Transverse colon (tissue), 4 donors: ENCODE results near the gene DAPP1. TPM values are rescaled to one million over a fixed set of nuclear protein-coding genes. Genes with fewer than 3 reads are reported as not detected.

Experiments
- DNase-seq: peaks from one replicate; pipeline ENCODE4 v3.0.0-alpha.2; 2019
- H3K27ac ChIP-seq, 4 donors: fragments of 200-600 bp; sonication (generic); 2 replicates each; pipeline ENCODE4 v1.5.1; 2016 to 2018; ENCODE audit warnings: inconsistent platforms in 4 of 4
- H3K27me3 ChIP-seq: fragments of 200-600 bp; sonication (generic); 2 replicates; pipeline ENCODE4 v1.5.1; 2017; ENCODE audit warnings: inconsistent platforms
- H3K36me3 ChIP-seq, 4 donors: fragments of 200-600 bp; sonication (generic); 2 replicates each; pipeline ENCODE4 v1.5.1; 2017 to 2019; ENCODE audit warnings: inconsistent platforms in 4 of 4
- H3K4me1 ChIP-seq, 4 donors: fragments of 200-600 bp; sonication (generic); 2 replicates each; pipeline ENCODE4 v1.5.1; 2017 to 2020; ENCODE audit warnings: inconsistent platforms in 4 of 4
- H3K4me3 ChIP-seq, 4 donors: fragments of 200-600 bp; sonication (generic); 1 replicate in 1 of 4; 2 replicates in 3 of 4; pipeline versions ENCODE4 v1.5.1 to v1.6.1; 2017 to 2019; ENCODE audit warnings: inconsistent platforms in 4 of 4
- H3K9me3 ChIP-seq, 2 donors: fragments of 200-600 bp; sonication (generic); 2 replicates each; pipeline ENCODE4 v1.5.1; 2017 to 2019; ENCODE audit warnings: inconsistent platforms in 2 of 2
- CTCF ChIP-seq, 5 experiments: fragments of 200-600 bp in 3 of 5; fragments of 450-650 bp in 2 of 5; sonication (generic) in 3 of 5; IDR thresholded peaks; 1 replicate in 2 of 5; 2 replicates in 3 of 5; pipeline ENCODE4 v1.5.1; 2016 to 2017; ENCODE audit warnings: antibody characterized with exemption in 5 of 5, inconsistent platforms in 3 of 5, mild to moderate bottlenecking in 2 of 5, moderate library complexity in 1 of 5
- EP300 ChIP-seq: sonication (generic); formaldehyde crosslinking; IDR thresholded peaks from one replicate; pipeline ENCODE4 v1.6.1; 2017; ENCODE audit warnings: antibody characterized with exemption, low read depth
- POLR2A ChIP-seq: fragments of 450-650 bp; IDR thresholded peaks from one replicate; pipeline ENCODE4 v1.6.1; 2016; ENCODE audit warnings: antibody characterized with exemption, mild to moderate bottlenecking, moderate library complexity
- POLR2AphosphoS5 ChIP-seq, 3 donors: sonication (generic); formaldehyde crosslinking; IDR thresholded peaks; one replicate each; pipeline ENCODE4 v1.6.1; 2016; ENCODE audit warnings: antibody characterized with exemption in 3 of 3
- WGBS, 2 donors: methylation state at CpG; one replicate each; pipeline ENCODE4 v1.1.5; 2018; ENCODE audit warnings: low coverage in 1 of 2; 5-methylcytosine and 5-hydroxymethylcytosine counted together
- in situ Hi-C, 4 donors: fragments of 200-750 bp; cut with MboI; loops; one replicate each; pipeline versions ENCODE4 v1.15.0 to v1.15.1; 2017; ENCODE audit warnings: low sequenced_read_pairs in 3 of 4, low pct_ligation_motif_present in 1 of 4, low pct_unique_long_range_greater_than_20kb in 1 of 4
- intact Hi-C: fragments of 100-400 bp; cut with DNase I; formaldehyde crosslinking; loops from one replicate; pipeline ENCODE4 v1.15.1; 2023; ENCODE audit warnings: low total_unique reads
- total RNA-seq, 4 donors: library from RNA; depleted of rRNA; stranded (reverse); fragments of >200 nt; gene quantifications; one replicate each; pipeline ENCODE4 v1.1.0, GENCODE V29; 2016

The DAPP1 gene
- total RNA-seq, 4 donors from 2014 or later: 0.41 to 10.7 (median 7.6) TPM

- in situ Hi-C loops (no loop called here), intact Hi-C loops (no loop called here)
- TF ChIP-seq EP300 (no peak), CTCF (IDR thresholded peaks at IDR 0.05) (no peak), POLR2A (no peak), POLR2AphosphoS5 (IDR thresholded peaks at IDR 0.05) (no peak)
- WGBS, 2 donors: 97 to 99% methylated on average over 7 of the region's 7 CpGs
- no peaks in the 10 kb centered on the region for H3K36me3 ChIP-seq
- no peaks in the 10 kb centered on the region for H3K27me3 ChIP-seq
- no peak for DNase-seq
- H3K4me3 ChIP-seq: no peak overlapping the region
- H3K27ac ChIP-seq: no peak overlapping the region
- no peaks in the 10 kb centered on the region for H3K9me3 ChIP-seq
- H3K4me1 ChIP-seq: peaks cover 4 to 17% (median 10%) of the 10 kb centered on the region in 4 donors
Measured at GRCh38 chr4:99834569-99834968, 17.9 kb downstream of the DAPP1 start.

GRCh38 chr4:99835942-99836341, 19.3 kb downstream of the DAPP1 start:
- no peaks in the 10 kb centered on the region for H3K27me3 ChIP-seq
- H3K9me3 ChIP-seq: no peaks in the 10 kb centered on the region
- H3K4me3 ChIP-seq: no peak overlapping the region
- no peak for DNase-seq
- H3K36me3 ChIP-seq: no peaks in the 10 kb centered on the region
- 95 to 96% methylated on average over 2 of the region's 2 CpGs for WGBS, 2 donors
- H3K4me1 ChIP-seq: peaks cover 4 to 17% (median 10%) of the 10 kb centered on the region in 4 donors
- TF ChIP-seq POLR2A: no peak
- TF ChIP-seq EP300: no peak
- no peak for TF ChIP-seq CTCF (IDR thresholded peaks at IDR 0.05)
- TF ChIP-seq POLR2AphosphoS5 (IDR thresholded peaks at IDR 0.05): no peak
- H3K27ac ChIP-seq: no peak overlapping the region
- in situ Hi-C loops (no loop called here), intact Hi-C loops (no loop called here)

- intact Hi-C loops: no loop called here
- Histone ChIP-seq H3K4me1 (no peaks in the 10 kb centered on the region), H3K27ac (no peak overlapping the region), H3K4me3 (no peak overlapping the region), H3K9me3 (no peaks in the 10 kb centered on the region), H3K27me3 (no peaks in the 10 kb centered on the region), H3K36me3 (no peaks in the 10 kb centered on the region)
- in situ Hi-C loops: no loop called here
- TF ChIP-seq CTCF (IDR thresholded peaks at IDR 0.05) (no peak), POLR2AphosphoS5 (IDR thresholded peaks at IDR 0.05) (no peak), EP300 (no peak), POLR2A (no peak)
- DNase-seq: no peak
- WGBS, 2 donors: 47 to 76% methylated on average over 2 of the region's 2 CpGs
Measured at GRCh38 chr4:99838927-99839326, 22.3 kb downstream of the DAPP1 start.

- Histone ChIP-seq H3K27me3 (no peaks in the 10 kb centered on the region), H3K4me3 (no peak overlapping the region), H3K36me3 (no peaks in the 10 kb centered on the region), H3K9me3 (no peaks in the 10 kb centered on the region), H3K27ac (no peak overlapping the region), H3K4me1 (no peaks in the 10 kb centered on the region)
- TF ChIP-seq POLR2A (no peak), POLR2AphosphoS5 (IDR thresholded peaks at IDR 0.05) (no peak), EP300 (no peak), CTCF (IDR thresholded peaks at IDR 0.05) (no peak)
- intact Hi-C loops: no loop called here
- DNase-seq: no peak
- 85 to 92% methylated on average over 2 to 4 of the region's 4 CpGs for WGBS, 2 donors
- in situ Hi-C loops: no loop called here
Measured at GRCh38 chr4:99841129-99841528, 24.5 kb downstream of the DAPP1 start.
